ENCODE data around the gene VMAC. TPM values are rescaled to one million over a fixed set of nuclear protein-coding genes. Genes with fewer than 3 reads are reported as not detected.

The VMAC gene
- total RNA-seq, 1 donor from 2014 or later, result 4.3 TPM

- H3K27me3 ChIP-seq (ENCODE audit: control insufficient read depth, insufficient read depth, low read length), result no peaks in the 10 kb centered on the region
- H3K36me3 ChIP-seq (ENCODE audit: control insufficient read depth, insufficient read depth, low read length), result no peaks in the 10 kb centered on the region
- TF ChIP-seq CTCF (IDR thresholded peaks at IDR 0.05; ENCODE audit: insufficient read depth, low read length, poor library complexity, severe bottlenecking), result no peak
- no peak overlapping the region for H3K4me3 ChIP-seq (ENCODE audit: low read depth, low read length)
- DNase-seq (ENCODE audit: low read depth), result no peak
Observed at GRCh38 chr19:5952193-5953029, 47.7 kb downstream of the VMAC start.

GRCh38 chr19:5953030-5953589 is 48.4 kb downstream of the VMAC start:
- Histone ChIP-seq H3K27me3 (ENCODE audit: control insufficient read depth, insufficient read depth, low read length) (no peaks in the 10 kb centered on the region), H3K4me3 (ENCODE audit: low read depth, low read length) (no peak overlapping the region), H3K36me3 (ENCODE audit: control insufficient read depth, insufficient read depth, low read length) (no peaks in the 10 kb centered on the region)
- TF ChIP-seq CTCF (IDR thresholded peaks at IDR 0.05; ENCODE audit: insufficient read depth, low read length, poor library complexity, severe bottlenecking), result no peak
- DNase-seq (ENCODE audit: low read depth), result no peak

DNA sequence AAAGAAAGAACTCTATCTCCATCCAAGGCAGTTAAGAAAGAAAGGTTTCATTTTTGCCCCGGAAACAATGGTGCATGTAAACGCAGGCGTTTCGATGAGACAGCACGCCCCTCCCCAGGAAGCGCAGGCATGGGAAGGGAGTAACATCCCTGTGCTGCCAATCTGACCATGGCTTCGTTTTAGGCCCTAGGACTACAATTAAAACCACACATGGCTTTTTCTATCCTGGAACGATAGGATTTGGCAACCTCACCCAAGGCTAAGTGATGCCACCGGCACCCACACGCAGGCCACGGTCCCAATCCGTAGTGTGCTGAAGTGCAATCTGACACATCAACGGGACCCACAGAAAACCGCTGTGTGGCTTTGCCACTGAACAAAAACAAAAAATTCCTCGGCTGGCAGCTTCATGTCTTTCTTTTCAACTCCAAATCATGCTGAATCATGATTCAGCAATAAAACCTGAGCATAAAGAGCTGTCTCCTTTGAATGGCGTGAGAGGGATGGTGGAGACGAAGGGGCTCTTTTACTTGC is 49.1 kb downstream of the VMAC start:
- H3K27me3 ChIP-seq (ENCODE audit: control insufficient read depth, insufficient read depth, low read length), result no peaks in the 10 kb centered on the region
- H3K4me3 ChIP-seq (ENCODE audit: low read depth, low read length), result no peak overlapping the region
- no peak for TF ChIP-seq CTCF (IDR thresholded peaks at IDR 0.05; ENCODE audit: insufficient read depth, low read length, poor library complexity, severe bottlenecking)
- DNase-seq (ENCODE audit: low read depth), result no peak
- no peaks in the 10 kb centered on the region for H3K36me3 ChIP-seq (ENCODE audit: control insufficient read depth, insufficient read depth, low read length)

DNA sequence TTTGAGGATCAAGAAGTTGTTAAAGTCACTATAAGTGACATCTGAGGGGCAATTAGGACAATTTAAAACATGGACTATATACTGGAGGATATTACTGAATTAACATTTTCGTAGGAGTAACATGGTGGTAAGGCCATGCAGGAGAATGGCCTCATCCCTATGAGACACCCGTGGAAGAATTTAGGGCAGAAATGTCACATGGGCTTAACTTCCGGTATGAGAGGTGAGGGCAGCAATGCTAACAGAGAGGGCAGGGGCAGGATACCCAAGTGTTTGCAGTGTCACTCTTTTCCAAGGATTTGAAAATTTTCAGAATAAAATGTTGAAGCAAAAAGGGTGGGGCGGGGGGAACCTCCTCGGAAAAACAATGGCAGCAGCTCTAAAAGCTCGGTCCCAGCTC is 49.6 kb downstream of the VMAC start:
- no peaks in the 10 kb centered on the region for H3K27me3 ChIP-seq (ENCODE audit: control insufficient read depth, insufficient read depth, low read length)
- no peak for DNase-seq (ENCODE audit: low read depth)
- no peaks in the 10 kb centered on the region for H3K36me3 ChIP-seq (ENCODE audit: control insufficient read depth, insufficient read depth, low read length)
- no peak overlapping the region for H3K4me3 ChIP-seq (ENCODE audit: low read depth, low read length)
- no peak for TF ChIP-seq CTCF (IDR thresholded peaks at IDR 0.05; ENCODE audit: insufficient read depth, low read length, poor library complexity, severe bottlenecking)

- Histone ChIP-seq H3K27me3 (ENCODE audit: control insufficient read depth, insufficient read depth, low read length) (no peaks in the 10 kb centered on the region), H3K4me3 (ENCODE audit: low read depth, low read length) (no peak overlapping the region), H3K36me3 (ENCODE audit: control insufficient read depth, insufficient read depth, low read length) (no peaks in the 10 kb centered on the region)
- no peak for TF ChIP-seq CTCF (IDR thresholded peaks at IDR 0.05; ENCODE audit: insufficient read depth, low read length, poor library complexity, severe bottlenecking)
- DNase-seq (ENCODE audit: low read depth), result no peak
Observed at GRCh38 chr19:5955636-5955935, 50.9 kb downstream of the VMAC start.
